Esophagus (tissue), 2 donors: Measurements from ENCODE around the gene RIC1. TPM values are rescaled to one million over a fixed set of nuclear protein-coding genes. Genes with fewer than 3 reads are reported as not detected.

Experiments used
- H3K27ac ChIP-seq, 2 donors: one replicate each; pipeline ENCODE4 v1.5.1; 2013; ENCODE audit warnings: low read depth in 2 of 2, mild to moderate bottlenecking in 2 of 2, inconsistent platforms in 1 of 2, low read length in 1 of 2, moderate library complexity in 1 of 2
- H3K27me3 ChIP-seq, 2 donors: one replicate each; pipeline ENCODE4 v1.6.1; 2013; ENCODE audit warnings: low read length in 2 of 2, control low read depth in 1 of 2, mild to moderate bottlenecking in 1 of 2; ENCODE audit not compliant: insufficient read depth in 2 of 2, control insufficient read depth in 1 of 2
- H3K36me3 ChIP-seq, 2 donors: one replicate each; pipeline ENCODE4 v1.6.1; 2013; ENCODE audit warnings: low read length in 1 of 2; ENCODE audit not compliant: control insufficient read depth in 2 of 2, insufficient read depth in 2 of 2
- H3K4me1 ChIP-seq, 2 donors: one replicate each; pipeline ENCODE4 v1.6.1; 2013; ENCODE audit warnings: low read length in 1 of 2; ENCODE audit not compliant: control insufficient read depth in 2 of 2, insufficient read depth in 2 of 2
- H3K4me3 ChIP-seq, 2 donors: one replicate each; pipeline ENCODE4 v1.5.1; 2013; ENCODE audit warnings: low read length in 2 of 2, mild to moderate bottlenecking in 2 of 2, low read depth in 1 of 2, moderate library complexity in 1 of 2
- H3K9me3 ChIP-seq, 2 donors: one replicate each; pipeline ENCODE4 v1.6.1; 2013; ENCODE audit warnings: mild to moderate bottlenecking in 2 of 2, low read depth in 1 of 2, low read length in 1 of 2, moderate library complexity in 1 of 2; ENCODE audit not compliant: control insufficient read depth in 2 of 2, insufficient read depth in 1 of 2
- WGBS, 2 donors: extraction: QIAGEN DNeasy Blood & Tissue Kit; methylation state at CpG; one replicate each; pipeline ENCODE4 v1.1.7; 2013; 5-methylcytosine and 5-hydroxymethylcytosine counted together
- polyA plus RNA-seq, 2 donors: library from polyadenylated mRNA; stranded (reverse); fragments of 200-250 nt; gene quantifications; one replicate each; pipeline ENCODE4 v1.2.3, GENCODE V29; 2013
- donor health status: healthy with polysubstance abuse.
- donor health status: Bipolar disorder and iron deficiency.

RIC1 gene
- polyA plus RNA-seq, 2 donors, result 4.3 to 5.8 TPM

GRCh38 chr9:5743109-5743508 lies 114.2 kb downstream of the RIC1 start:
- H3K27me3 ChIP-seq, result no peaks in the 10 kb centered on the region
- 93 to 96% methylated on average over 3 of the region's 3 CpGs for WGBS, 2 donors
- H3K4me3 ChIP-seq, result no peak overlapping the region
- H3K4me1 ChIP-seq, result no peaks in the 10 kb centered on the region
- peaks cover 0 to 2% of the 10 kb centered on the region in 2 donors for H3K9me3 ChIP-seq
- H3K27ac ChIP-seq, result no peak overlapping the region
- peaks cover 4 to 8% of the 10 kb centered on the region in 2 donors for H3K36me3 ChIP-seq

GRCh38 chr9:5748438-5748837 lies 119.5 kb downstream of the RIC1 start:
- Histone ChIP-seq H3K9me3 (peaks cover 0 to 2% of the 10 kb centered on the region in 2 donors), H3K4me3 (no peak overlapping the region), H3K4me1 (no peaks in the 10 kb centered on the region), H3K27me3 (no peaks in the 10 kb centered on the region), H3K36me3 (peaks cover 0 to 10% of the 10 kb centered on the region in 2 donors), H3K27ac (no peak overlapping the region)
- 94 to 95% methylated on average over 1 of the region's 1 CpG for WGBS, 2 donors

- Histone ChIP-seq H3K36me3 (peaks cover 3 to 10% of the 10 kb centered on the region in 2 donors), H3K4me3 (no peak overlapping the region), H3K9me3 (no peaks in the 10 kb centered on the region), H3K4me1 (no peaks in the 10 kb centered on the region), H3K27ac (no peak overlapping the region), H3K27me3 (no peaks in the 10 kb centered on the region)
- 92 to 93% methylated on average over 4 of the region's 4 CpGs for WGBS, 2 donors
Observed at GRCh38 chr9:5749306-5749705, 120.4 kb downstream of the RIC1 start.

- WGBS, 2 donors, result 94 to 97% methylated on average over 1 of the region's 1 CpG
- Histone ChIP-seq H3K4me1 (no peaks in the 10 kb centered on the region), H3K36me3 (peaks cover 3 to 7% of the 10 kb centered on the region in 2 donors), H3K27ac (no peak overlapping the region), H3K9me3 (no peaks in the 10 kb centered on the region), H3K27me3 (no peaks in the 10 kb centered on the region), H3K4me3 (no peak overlapping the region)
Observed at GRCh38 chr9:5750569-5750968, 121.7 kb downstream of the RIC1 start.

GRCh38 chr9:5756633-5757032 lies 127.7 kb downstream of the RIC1 start:
- 76 to 84% methylated on average over 3 of the region's 3 CpGs for WGBS, 2 donors
- H3K4me1 ChIP-seq, result no peaks in the 10 kb centered on the region
- H3K9me3 ChIP-seq, result no peaks in the 10 kb centered on the region
- H3K4me3 ChIP-seq, result no peak overlapping the region
- peaks cover 3% of the 10 kb centered on the region in 2 donors for H3K36me3 ChIP-seq
- no peaks in the 10 kb centered on the region for H3K27me3 ChIP-seq
- no peak overlapping the region for H3K27ac ChIP-seq

GRCh38 chr9:5760338-5760737 lies 131.4 kb downstream of the RIC1 start:
- Histone ChIP-seq H3K27me3 (no peaks in the 10 kb centered on the region), H3K4me3 (no peak overlapping the region), H3K27ac (no peak overlapping the region), H3K4me1 (no peaks in the 10 kb centered on the region), H3K36me3 (peaks cover 8 to 13% of the 10 kb centered on the region in 2 donors), H3K9me3 (no peaks in the 10 kb centered on the region)
- WGBS, 2 donors, result 81 to 88% methylated on average over 1 of the region's 1 CpG

- Histone ChIP-seq H3K9me3 (no peaks in the 10 kb centered on the region), H3K36me3 (peaks cover 10 to 16% of the 10 kb centered on the region in 2 donors), H3K4me1 (no peaks in the 10 kb centered on the region), H3K4me3 (no peak overlapping the region), H3K27ac (no peak overlapping the region), H3K27me3 (no peaks in the 10 kb centered on the region)
- 89 to 92% methylated on average over 4 of the region's 4 CpGs for WGBS, 2 donors
Observed at GRCh38 chr9:5762421-5762820, 133.5 kb downstream of the RIC1 start.

- Histone ChIP-seq H3K4me1 (no peaks in the 10 kb centered on the region), H3K36me3 (peaks cover 10 to 16% of the 10 kb centered on the region in 2 donors), H3K27ac (no peak overlapping the region), H3K4me3 (no peak overlapping the region), H3K9me3 (no peaks in the 10 kb centered on the region), H3K27me3 (no peaks in the 10 kb centered on the region)
- 80 to 89% methylated on average over 1 of the region's 1 CpG for WGBS, 2 donors
Observed at GRCh38 chr9:5764130-5764868, 135.4 kb downstream of the RIC1 start.

- no peak overlapping the region for H3K4me3 ChIP-seq
- H3K4me1 ChIP-seq, result no peaks in the 10 kb centered on the region
- no peak overlapping the region for H3K27ac ChIP-seq
- H3K27me3 ChIP-seq, result no peaks in the 10 kb centered on the region
- H3K36me3 ChIP-seq, result peaks cover 11 to 22% of the 10 kb centered on the region in 2 donors
- H3K9me3 ChIP-seq, result no peaks in the 10 kb centered on the region
- WGBS, 2 donors, result 81 to 89% methylated on average over 5 of the region's 5 CpGs
Observed at GRCh38 chr9:5767968-5768932, 139.3 kb downstream of the RIC1 start.
